A673 (cell line): ENCODE measurements around the gene CMTM5.
A peak's percentile ranks its signal among the peaks of the same experiment; 100 is the strongest.

ENCODE experiments used
- EZH2 ChIP-seq: fragments of 200-600 bp; sonication (generic); IDR thresholded peaks from 2 replicates; pipeline ENCODE4 v1.6.1; 2017; ENCODE audit warnings: borderline replicate concordance, low read depth, mild to moderate bottlenecking, mixed read lengths, antibody characterized with exemption, low read length; ENCODE audit not compliant: poor library complexity, severe bottlenecking
- TF ChIP-seq, protein P1 (sequence below): fragments of 300-800, 200-600 bp; sonication (generic); conservative IDR thresholded peaks from 2 replicates; pipeline ENCODE4 v1.5.1; 2017; ENCODE audit warnings: low read depth, mild to moderate bottlenecking, antibody characterized with exemption, low read length, moderate library complexity, mixed read lengths

DNA sequence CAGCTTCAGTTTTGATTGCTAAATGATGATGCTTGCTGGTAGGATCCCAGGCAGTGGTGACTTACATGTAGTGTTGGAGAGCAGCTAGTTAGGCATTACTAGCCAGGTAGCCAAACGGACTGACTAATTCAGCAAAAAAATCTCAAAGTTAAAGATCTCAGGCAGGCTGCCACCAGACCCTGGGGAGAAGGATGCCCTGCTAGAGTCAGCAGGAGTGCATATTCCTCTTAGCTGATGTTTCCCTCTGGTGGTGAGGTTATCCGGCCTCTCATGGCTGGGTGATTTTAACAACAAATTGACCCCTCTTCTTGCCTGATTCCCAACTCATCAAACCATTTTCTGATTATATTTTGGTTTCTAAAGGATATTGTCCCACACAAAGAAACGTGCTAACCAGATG lies 14.6 kb upstream of the CMTM5 start:
- no peak for TF ChIP-seq EZH2
- TF ChIP-seq, protein P1, sequence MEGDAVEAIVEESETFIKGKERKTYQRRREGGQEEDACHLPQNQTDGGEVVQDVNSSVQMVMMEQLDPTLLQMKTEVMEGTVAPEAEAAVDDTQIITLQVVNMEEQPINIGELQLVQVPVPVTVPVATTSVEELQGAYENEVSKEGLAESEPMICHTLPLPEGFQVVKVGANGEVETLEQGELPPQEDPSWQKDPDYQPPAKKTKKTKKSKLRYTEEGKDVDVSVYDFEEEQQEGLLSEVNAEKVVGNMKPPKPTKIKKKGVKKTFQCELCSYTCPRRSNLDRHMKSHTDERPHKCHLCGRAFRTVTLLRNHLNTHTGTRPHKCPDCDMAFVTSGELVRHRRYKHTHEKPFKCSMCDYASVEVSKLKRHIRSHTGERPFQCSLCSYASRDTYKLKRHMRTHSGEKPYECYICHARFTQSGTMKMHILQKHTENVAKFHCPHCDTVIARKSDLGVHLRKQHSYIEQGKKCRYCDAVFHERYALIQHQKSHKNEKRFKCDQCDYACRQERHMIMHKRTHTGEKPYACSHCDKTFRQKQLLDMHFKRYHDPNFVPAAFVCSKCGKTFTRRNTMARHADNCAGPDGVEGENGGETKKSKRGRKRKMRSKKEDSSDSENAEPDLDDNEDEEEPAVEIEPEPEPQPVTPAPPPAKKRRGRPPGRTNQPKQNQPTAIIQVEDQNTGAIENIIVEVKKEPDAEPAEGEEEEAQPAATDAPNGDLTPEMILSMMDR, result peak; percentile 23; the same call in 1 of the 2 replicates
